A549 (cell line): ENCODE measurements around the gene PTBP2.

ENCODE experiments used
- CBX2 ChIP-seq: fragments of 200-600 bp; sonication (generic); IDR thresholded peaks from 2 replicates; pipeline ENCODE4 v1.6.1; 2016; ENCODE audit warnings: low read depth, mild to moderate bottlenecking, borderline replicate concordance
- EP300 ChIP-seq, 2 experiments: fragments of >200 bp; sonication (Bioruptor Twin); formaldehyde crosslinking; IDR thresholded peaks; 2 replicates in 1 of 2; 3 replicates in 1 of 2; pipeline ENCODE4 v1.6.1; 2016 to 2017
- GATA3 ChIP-seq: IDR thresholded peaks from 2 replicates; pipeline ENCODE4 v1.6.1; 2012; ENCODE audit warnings: borderline replicate concordance
- RCOR1 ChIP-seq: fragments of 150-350 bp; IDR thresholded peaks from 2 replicates; pipeline ENCODE4 v1.6.1; 2014; ENCODE audit warnings: antibody characterized with exemption, low read length, low read depth
- TF ChIP-seq, protein P1 (sequence below): fragments of >200 bp; sonication (Bioruptor Twin); formaldehyde crosslinking; IDR thresholded peaks from 3 replicates; pipeline ENCODE4 v1.5.1; 2016
- TF ChIP-seq, protein P2 (sequence below): IDR thresholded peaks from 2 replicates; pipeline ENCODE4 v1.6.1; 2012

DNA sequence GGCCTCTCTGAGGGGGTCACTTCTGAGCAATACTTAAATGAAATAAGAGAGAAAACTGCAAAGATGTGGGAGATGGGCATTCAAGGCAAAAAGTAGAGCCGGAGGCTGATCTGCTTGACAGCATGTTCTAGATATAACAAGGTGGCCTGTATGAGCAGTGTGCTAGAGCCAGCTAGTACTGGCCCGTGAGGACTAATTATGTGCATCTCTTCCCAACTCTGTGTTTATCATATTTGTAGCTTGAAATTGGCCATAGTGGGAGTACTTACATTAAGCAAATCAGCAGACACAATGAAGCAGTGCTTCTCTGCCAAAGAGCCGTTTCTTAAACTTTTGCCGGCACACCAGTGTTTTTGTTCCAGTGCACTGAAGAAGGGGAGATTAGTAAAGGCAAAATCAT, 13.1 kb upstream of the PTBP2 start:
- TF ChIP-seq CBX2 (no peak), GATA3 (no peak), RCOR1 (no peak), EP300 (IDR thresholded peaks at IDR 0.05) (no peak)
- TF ChIP-seq, protein P1, sequence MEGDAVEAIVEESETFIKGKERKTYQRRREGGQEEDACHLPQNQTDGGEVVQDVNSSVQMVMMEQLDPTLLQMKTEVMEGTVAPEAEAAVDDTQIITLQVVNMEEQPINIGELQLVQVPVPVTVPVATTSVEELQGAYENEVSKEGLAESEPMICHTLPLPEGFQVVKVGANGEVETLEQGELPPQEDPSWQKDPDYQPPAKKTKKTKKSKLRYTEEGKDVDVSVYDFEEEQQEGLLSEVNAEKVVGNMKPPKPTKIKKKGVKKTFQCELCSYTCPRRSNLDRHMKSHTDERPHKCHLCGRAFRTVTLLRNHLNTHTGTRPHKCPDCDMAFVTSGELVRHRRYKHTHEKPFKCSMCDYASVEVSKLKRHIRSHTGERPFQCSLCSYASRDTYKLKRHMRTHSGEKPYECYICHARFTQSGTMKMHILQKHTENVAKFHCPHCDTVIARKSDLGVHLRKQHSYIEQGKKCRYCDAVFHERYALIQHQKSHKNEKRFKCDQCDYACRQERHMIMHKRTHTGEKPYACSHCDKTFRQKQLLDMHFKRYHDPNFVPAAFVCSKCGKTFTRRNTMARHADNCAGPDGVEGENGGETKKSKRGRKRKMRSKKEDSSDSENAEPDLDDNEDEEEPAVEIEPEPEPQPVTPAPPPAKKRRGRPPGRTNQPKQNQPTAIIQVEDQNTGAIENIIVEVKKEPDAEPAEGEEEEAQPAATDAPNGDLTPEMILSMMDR: no peak
- TF ChIP-seq, protein P2, sequence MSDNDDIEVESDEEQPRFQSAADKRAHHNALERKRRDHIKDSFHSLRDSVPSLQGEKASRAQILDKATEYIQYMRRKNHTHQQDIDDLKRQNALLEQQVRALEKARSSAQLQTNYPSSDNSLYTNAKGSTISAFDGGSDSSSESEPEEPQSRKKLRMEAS: no peak
